ENCODE measurements around the gene CILP. TPM values are rescaled to one million over a fixed set of nuclear protein-coding genes. Genes with fewer than 3 reads are reported as not detected.

Gene CILP
- total and polyA plus RNA-seq, 2 experiments from 2014 or later, result 0.03 TPM; not detected in 1

- Histone ChIP-seq H3F3A (replicated peaks; ENCODE audit: low read depth) (no peaks in the 10 kb centered on the region), H3K4me2 (no peak overlapping the region), H2AFZ (no peak overlapping the region), H3K27ac (ENCODE audit: low read depth) (no peak overlapping the region), H3K27me3 (ENCODE audit: insufficient read depth) (no peaks in the 10 kb centered on the region), H3K4me1 (ENCODE audit: insufficient read depth) (no peaks in the 10 kb centered on the region), H3K4me3 (no peak overlapping the region), H3K36me3 (ENCODE audit: insufficient read depth) (no peaks in the 10 kb centered on the region), H3K79me2 (replicated peaks; ENCODE audit: insufficient read depth) (no peaks in the 10 kb centered on the region), H4K20me1 (replicated peaks; ENCODE audit: insufficient read depth) (no peaks in the 10 kb centered on the region), H3K9me2 (ENCODE audit: insufficient read depth) (peaks cover 5% of the 10 kb centered on the region; the same call in 1 of the 2 replicates)
- Mint-ChIP-seq H3K27me3 (ENCODE audit: insufficient read depth, low read depth, poor library complexity) (peaks cover 3% of the 10 kb centered on the region), H3K27ac (no peak overlapping the region), H3K4me3 (no peak overlapping the region), H3K4me1 (peaks cover 12% of the 10 kb centered on the region), H3K36me3 (ENCODE audit: low read depth) (no peaks in the 10 kb centered on the region; the same call in 2 of the 3 replicates), H3K9me3 (no peaks in the 10 kb centered on the region)
- DNase-seq (ENCODE audit: low spot score) (no peak), ATAC-seq (no peak)
- TF ChIP-seq ETS1 (IDR thresholded peaks at IDR 0.05) (no peak), CTCF (conservative IDR thresholded peaks at IDR 0.05; ENCODE audit: low read depth in 2 of 2) (no peak), EZH2phosphoT487 (IDR thresholded peaks at IDR 0.05; ENCODE audit: unreplicated experiment) (no peak), CREB1 (CRISPR knock-in tag; IDR thresholded peaks at IDR 0.05; ENCODE audit: low read depth) (no peak), ZNF462 (CRISPR knock-in tag; IDR thresholded peaks at IDR 0.05) (no peak), EZH2 (IDR thresholded peaks at IDR 0.05; ENCODE audit: low read depth, unreplicated experiment) (no peak), STAT1 (IDR thresholded peaks at IDR 0.05; ENCODE audit: unreplicated experiment) (no peak), ZNF331 (CRISPR knock-in tag; IDR thresholded peaks at IDR 0.05; ENCODE audit: low read depth) (no peak), POLR2AphosphoS5 (IDR thresholded peaks at IDR 0.05; ENCODE audit: low read depth) (no peak), REST (IDR thresholded peaks at IDR 0.05; ENCODE audit: unreplicated experiment) (no peak), JUNB (IDR thresholded peaks at IDR 0.05; ENCODE audit: unreplicated experiment) (no peak), ZNF114 (CRISPR knock-in tag; IDR thresholded peaks at IDR 0.05) (no peak), NANOG (IDR thresholded peaks at IDR 0.05; ENCODE audit: borderline replicate concordance) (no peak)
Measured at GRCh38 chr15:65215496-65215895, 4.2 kb upstream of the CILP start.
